Stimulated activated CD8-positive, alpha-beta memory T cell treated with anti-CD3 and anti-CD28 coated beads, Interleukin-2, amount 100 ng/mL, for 48 hours (primary cell): Measurements from ENCODE around the gene SAMD4A.

Experiments used
- DNase-seq, 2 donors: peaks; one replicate each; pipeline ENCODE4 v3.0.0-alpha.2; 2020; ENCODE audit warnings: low read depth in 2 of 2

SAMD4A gene

DNA sequence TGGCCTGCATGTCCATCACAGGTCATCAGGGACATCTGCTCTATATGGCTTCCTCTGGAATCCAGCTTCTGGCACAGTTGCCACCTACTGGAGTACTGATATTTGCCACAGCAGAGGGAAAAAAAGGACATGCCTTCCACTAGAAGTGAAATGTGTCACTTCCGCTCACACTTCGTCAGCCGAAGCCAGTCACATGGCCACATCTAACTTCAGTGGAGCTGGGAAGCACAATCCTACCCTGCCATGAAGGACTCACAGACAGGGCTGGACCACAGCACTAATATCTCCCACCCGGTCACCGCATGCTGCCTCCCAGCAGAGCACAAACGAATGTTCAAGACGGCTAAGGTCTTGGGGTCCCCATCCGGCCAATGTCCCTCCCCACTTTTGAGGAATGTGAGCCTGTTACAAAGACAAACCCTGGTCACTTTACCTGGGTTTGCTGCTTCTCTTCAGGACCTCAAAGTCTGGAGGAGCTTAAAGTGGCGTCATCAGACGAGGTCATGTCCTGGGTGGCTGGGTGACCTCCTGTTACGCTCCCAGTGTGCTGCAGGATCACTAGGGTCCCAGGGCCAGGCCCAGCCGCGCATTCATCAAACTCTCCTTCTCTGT is 237.1 kb downstream of the SAMD4A start:
- DNase-seq, result no peak

DNA sequence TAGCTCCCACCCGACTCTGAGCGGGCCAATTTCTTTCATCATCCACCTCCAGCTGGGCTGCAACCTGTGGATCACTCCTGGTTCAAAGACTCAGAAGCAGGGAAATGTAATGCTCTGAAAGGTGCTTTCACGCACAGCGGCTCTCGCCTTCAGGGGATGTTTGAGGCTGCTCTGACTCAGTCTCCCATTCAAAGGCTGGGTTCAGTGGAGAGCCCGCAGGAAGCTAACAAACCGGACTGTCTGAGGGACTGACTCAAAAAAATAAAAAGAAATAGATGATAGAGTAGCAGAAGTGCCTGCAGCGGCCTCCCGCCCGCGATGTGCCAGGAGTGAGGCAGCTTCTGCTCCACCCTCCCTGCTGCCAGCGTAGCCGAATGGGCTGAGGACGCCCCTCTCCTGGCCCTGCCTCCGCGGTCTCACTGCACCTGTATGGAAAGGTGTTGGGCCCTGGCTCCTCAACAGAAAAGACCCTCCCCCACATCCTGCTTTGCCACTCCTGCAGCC is 237.7 kb downstream of the SAMD4A start:
- DNase-seq, result no peak

DNA sequence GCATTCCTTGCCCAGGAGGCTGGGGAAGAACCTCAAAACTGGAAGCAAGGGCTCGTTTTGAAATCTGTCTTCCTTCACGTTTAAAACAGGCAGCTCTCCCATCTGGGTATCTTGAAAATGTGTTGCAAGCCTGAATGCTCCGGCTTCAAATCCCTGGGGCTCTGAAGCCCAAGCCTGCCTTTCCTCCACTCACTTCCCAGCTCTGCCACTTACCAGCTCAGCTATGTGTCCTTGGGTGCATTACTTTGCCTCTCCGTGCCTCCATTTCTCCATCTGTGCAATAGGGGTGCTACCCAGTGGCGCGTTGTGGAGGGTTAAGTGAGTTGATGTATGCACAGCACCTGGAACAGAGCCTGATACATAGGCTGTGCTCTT is 238.1 kb downstream of the SAMD4A start:
- DNase-seq, result no peak

GRCh38 chr14:54805445-54806322 is 238.8 kb downstream of the SAMD4A start:
- peak; percentile 71 to 73 for DNase-seq

GRCh38 chr14:54806616-54807015 is 239.7 kb downstream of the SAMD4A start:
- DNase-seq, result no peak

GRCh38 chr14:54807428-54807827 is 240.5 kb downstream of the SAMD4A start:
- DNase-seq, result no peak

DNA sequence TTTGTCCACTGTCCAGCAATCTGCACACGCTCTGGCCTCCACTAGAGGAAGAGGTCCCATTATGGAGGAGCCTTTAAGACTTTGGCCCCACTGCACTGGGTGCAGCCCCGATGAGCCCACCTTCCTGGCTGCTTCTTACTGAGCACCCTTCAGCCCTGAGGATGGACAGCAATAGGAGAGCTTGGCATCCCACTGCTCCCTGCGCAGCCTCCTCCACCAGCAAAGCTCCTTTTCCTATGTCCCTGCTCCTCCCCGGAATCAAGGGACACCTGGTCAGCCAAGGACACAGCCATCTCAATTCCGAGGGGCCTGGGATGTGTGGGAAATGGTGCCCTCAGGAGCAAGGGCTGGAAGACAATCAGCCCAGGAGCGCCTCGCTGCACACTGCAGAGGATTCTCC is 241.0 kb downstream of the SAMD4A start:
- DNase-seq, result no peak

- DNase-seq, result no peak
Measured at GRCh38 chr14:54808326-54809161, 241.6 kb downstream of the SAMD4A start.

DNA sequence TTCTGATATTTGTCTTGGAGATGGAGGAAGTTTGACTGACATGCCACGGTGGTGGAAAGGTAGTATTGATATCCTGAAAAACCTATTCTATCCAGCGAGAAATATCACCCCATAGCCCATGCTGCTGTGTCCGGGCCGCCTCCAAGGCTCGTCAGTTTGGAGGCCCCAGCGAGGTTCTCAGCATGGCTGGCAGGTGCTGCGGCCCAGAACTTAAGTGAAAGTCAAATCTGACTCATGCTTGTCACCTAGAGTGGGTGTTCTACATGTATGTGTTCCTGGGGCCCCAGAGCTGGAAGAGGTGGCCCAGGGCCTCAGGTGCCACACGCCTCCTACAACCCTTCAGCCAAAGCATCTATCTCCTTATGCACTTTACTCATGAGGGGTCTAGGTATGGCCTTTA is 242.8 kb downstream of the SAMD4A start:
- no peak for DNase-seq

- no peak for DNase-seq
Measured at GRCh38 chr14:54812617-54813016, 245.7 kb downstream of the SAMD4A start.

- DNase-seq, result no peak
Measured at GRCh38 chr14:54813081-54813480, 246.2 kb downstream of the SAMD4A start.

DNA sequence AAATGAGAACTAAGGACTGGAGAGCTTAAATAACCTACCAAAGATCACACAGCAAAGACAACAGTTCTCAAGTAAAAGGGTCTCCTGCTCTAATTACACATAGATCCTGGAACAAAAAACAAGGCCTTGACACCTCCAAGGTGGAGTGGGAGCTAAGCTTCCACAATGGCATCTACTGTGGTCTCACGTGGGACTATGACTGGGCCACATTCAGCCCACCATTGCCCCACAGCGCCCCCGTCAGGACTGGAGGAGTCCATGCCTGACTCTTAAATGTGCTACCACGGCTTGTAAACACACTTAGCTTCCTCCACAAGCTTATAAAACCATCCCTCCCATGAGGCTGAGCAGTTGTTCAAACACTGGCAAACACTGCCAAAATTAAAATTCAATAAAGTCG is 247.1 kb downstream of the SAMD4A start:
- DNase-seq, result peak; percentile 43 to 58

DNA sequence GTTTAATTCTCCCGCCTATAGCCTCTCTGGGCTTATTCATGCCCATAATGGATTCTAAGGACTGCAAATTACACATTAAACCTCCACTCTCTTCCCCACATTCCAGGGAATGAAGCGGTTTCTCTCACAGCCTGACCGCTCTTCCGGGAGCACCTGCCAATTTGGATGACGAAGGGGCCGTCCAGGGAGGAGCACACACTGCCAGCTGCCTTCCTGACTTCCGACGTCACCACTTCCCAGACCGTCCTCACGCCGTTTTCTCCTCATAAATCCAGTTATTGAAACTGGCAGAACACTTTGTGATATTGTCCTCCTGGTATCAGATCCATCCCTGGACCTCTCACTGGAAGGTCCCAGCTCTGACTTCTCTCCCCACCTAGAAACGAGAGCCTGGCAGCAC is 248.1 kb downstream of the SAMD4A start:
- no peak for DNase-seq

GRCh38 chr14:54815515-54815914 is 248.6 kb downstream of the SAMD4A start:
- DNase-seq, result no peak

DNA sequence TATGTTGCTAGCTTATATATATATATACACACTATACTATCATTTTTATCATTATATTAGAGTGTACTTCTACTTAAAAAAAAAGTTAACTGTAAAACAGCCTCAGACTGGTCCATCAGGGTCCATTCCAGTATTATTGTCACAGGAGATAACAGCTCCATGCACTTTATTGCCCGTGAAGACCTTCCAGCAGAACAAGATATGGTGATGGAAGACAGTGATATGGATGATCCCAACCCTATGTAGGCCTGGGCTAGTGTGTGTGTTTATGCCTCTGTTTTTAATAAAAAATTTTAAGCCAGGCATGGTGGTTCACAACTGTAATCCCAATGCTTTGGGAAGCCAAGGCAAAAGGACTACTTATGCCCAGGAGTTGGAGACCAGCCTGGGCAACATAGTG is 249.5 kb downstream of the SAMD4A start:
- no peak for DNase-seq

- DNase-seq, result no peak
Measured at GRCh38 chr14:54817506-54817905, 250.6 kb downstream of the SAMD4A start.

GRCh38 chr14:54818201-54819133 is 251.5 kb downstream of the SAMD4A start:
- no peak for DNase-seq

DNA sequence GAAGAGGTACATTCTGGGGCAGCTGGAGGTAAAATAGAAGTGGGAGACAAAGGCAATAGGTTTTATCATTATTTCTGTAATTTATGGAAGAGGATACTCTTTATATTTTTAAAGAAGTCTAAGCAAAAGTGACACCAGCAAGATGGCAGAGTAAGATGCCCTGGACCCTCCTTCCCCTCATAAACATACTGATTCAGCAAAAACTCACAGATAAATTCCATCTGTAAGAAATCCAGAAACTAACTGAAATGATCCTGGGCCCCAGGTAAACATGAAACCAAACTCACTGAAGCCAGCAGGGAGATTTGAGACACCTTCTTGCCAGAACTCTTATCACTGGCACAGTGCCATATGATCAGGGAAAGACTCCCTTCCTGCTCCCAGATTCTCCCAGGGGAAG is 255.8 kb downstream of the SAMD4A start:
- no peak for DNase-seq

GRCh38 chr14:54823757-54824549 is 257.0 kb downstream of the SAMD4A start:
- DNase-seq, result no peak

GRCh38 chr14:54828037-54828436 is 261.1 kb downstream of the SAMD4A start:
- no peak for DNase-seq
